Activated CD8-positive, alpha-beta T cell treated with anti-CD3 and anti-CD28 coated beads for 36 hours (primary cell): ENCODE data around the gene BIRC6. TPM values are rescaled to one million over a fixed set of nuclear protein-coding genes. Genes with fewer than 3 reads are reported as not detected.

Experiments used
- ATAC-seq: fragments of 200-7000 bp; cut with Tn5 transposase; one replicate; pipeline ENCODE4 v1.10.0; 2021; ENCODE audit warnings: mild to moderate bottlenecking, moderate library complexity
- CTCF ChIA-PET: fragments of 350-600 bp; sonication (Branson Sonifier 250); formaldehyde crosslinking; loops from one replicate; lab custom pipeline; 2021; ENCODE audit warnings: antibody characterized with exemption; lab: Charles Lee
- POLR2A ChIA-PET: fragments of 350-600 bp; sonication (Branson Sonifier 250); formaldehyde crosslinking; loops from one replicate; lab custom pipeline; 2021; ENCODE audit warnings: antibody characterized with exemption; lab: Charles Lee
- DNase-seq: peaks from one replicate; pipeline ENCODE4 v3.0.0-alpha.2; 2020
- H3K27ac Mint-ChIP-seq: one replicate; pipeline ENCODE4 v1.8.0; 2021; ENCODE audit warnings: mild to moderate bottlenecking, mixed read lengths
- H3K27me3 Mint-ChIP-seq: one replicate; pipeline ENCODE4 v1.8.0; 2021; ENCODE audit warnings: mixed read lengths
- H3K36me3 Mint-ChIP-seq: one replicate; pipeline ENCODE4 v1.8.0; 2021; ENCODE audit warnings: low read depth, mixed read lengths
- H3K4me1 Mint-ChIP-seq: one replicate; pipeline ENCODE4 v1.8.0; 2021; ENCODE audit warnings: low read depth, mixed read lengths
- H3K4me3 Mint-ChIP-seq: one replicate; pipeline ENCODE4 v1.8.0; 2021; ENCODE audit warnings: mild to moderate bottlenecking, moderate library complexity, mixed read lengths
- H3K9me3 Mint-ChIP-seq: one replicate; pipeline ENCODE4 v1.8.0; 2021; ENCODE audit warnings: mixed read lengths
- intact Hi-C: fragments of 100-400 bp; cut with micrococcal nuclease; formaldehyde crosslinking; loops from one replicate; pipeline ENCODE4 v1.10.0; 2022
- total RNA-seq, 2 experiments: library from RNA; stranded (reverse); gene quantifications; one replicate each; pipeline ENCODE4 v1.2.3, GENCODE V29; 2021
- TF ChIP-seq, protein P1 (sequence below): fragments of 200-600 bp; IDR thresholded peaks from one replicate; pipeline ENCODE4 v1.8.0; 2022; ENCODE audit warnings: antibody characterized with exemption, mild to moderate bottlenecking

Gene BIRC6
- total RNA-seq, 2 experiments from 2014 or later, result 68.8 to 69.6 TPM

GRCh38 chr2:32495139-32495538, 138.3 kb downstream of the BIRC6 start:
- H3K27me3 Mint-ChIP-seq, result no peaks in the 10 kb centered on the region
- H3K4me1 Mint-ChIP-seq, result peaks cover 7% of the 10 kb centered on the region
- no peaks in the 10 kb centered on the region for H3K9me3 Mint-ChIP-seq
- intact Hi-C loops, result no loop called here
- no peak overlapping the region for H3K4me3 Mint-ChIP-seq
- no peak overlapping the region for H3K27ac Mint-ChIP-seq
- DNase-seq (no peak), ATAC-seq (no peak)
- ChIA-PET POLR2A (no interaction called here), CTCF (no interaction called here)
- H3K36me3 Mint-ChIP-seq, result peaks cover 17% of the 10 kb centered on the region
- TF ChIP-seq, protein P1, sequence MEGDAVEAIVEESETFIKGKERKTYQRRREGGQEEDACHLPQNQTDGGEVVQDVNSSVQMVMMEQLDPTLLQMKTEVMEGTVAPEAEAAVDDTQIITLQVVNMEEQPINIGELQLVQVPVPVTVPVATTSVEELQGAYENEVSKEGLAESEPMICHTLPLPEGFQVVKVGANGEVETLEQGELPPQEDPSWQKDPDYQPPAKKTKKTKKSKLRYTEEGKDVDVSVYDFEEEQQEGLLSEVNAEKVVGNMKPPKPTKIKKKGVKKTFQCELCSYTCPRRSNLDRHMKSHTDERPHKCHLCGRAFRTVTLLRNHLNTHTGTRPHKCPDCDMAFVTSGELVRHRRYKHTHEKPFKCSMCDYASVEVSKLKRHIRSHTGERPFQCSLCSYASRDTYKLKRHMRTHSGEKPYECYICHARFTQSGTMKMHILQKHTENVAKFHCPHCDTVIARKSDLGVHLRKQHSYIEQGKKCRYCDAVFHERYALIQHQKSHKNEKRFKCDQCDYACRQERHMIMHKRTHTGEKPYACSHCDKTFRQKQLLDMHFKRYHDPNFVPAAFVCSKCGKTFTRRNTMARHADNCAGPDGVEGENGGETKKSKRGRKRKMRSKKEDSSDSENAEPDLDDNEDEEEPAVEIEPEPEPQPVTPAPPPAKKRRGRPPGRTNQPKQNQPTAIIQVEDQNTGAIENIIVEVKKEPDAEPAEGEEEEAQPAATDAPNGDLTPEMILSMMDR, result no peak

GRCh38 chr2:32496662-32497061, 139.8 kb downstream of the BIRC6 start:
- ChIA-PET POLR2A (no interaction called here), CTCF (interaction anchor here (1.0 kb wide), 1 partner anchor 8 kb away, joined by 3 read pairs; no protein-coding TSS in a partner anchor)
- no peak overlapping the region for H3K4me3 Mint-ChIP-seq
- peaks cover 17% of the 10 kb centered on the region for H3K36me3 Mint-ChIP-seq
- DNase-seq (no peak), ATAC-seq (no peak)
- H3K27ac Mint-ChIP-seq, result peak overlapping the region; percentile 38
- no peaks in the 10 kb centered on the region for H3K9me3 Mint-ChIP-seq
- H3K4me1 Mint-ChIP-seq, result peaks cover 4% of the 10 kb centered on the region
- TF ChIP-seq, protein P1, result no peak
- H3K27me3 Mint-ChIP-seq, result no peaks in the 10 kb centered on the region
- intact Hi-C loops, result no loop called here

GRCh38 chr2:32498306-32498705, 141.5 kb downstream of the BIRC6 start:
- TF ChIP-seq, protein P1, result no peak
- H3K9me3 Mint-ChIP-seq, result no peaks in the 10 kb centered on the region
- ChIA-PET POLR2A (interaction anchor here (0.8 to 1.0 kb wide), 2 partner anchors 25 to 459 kb away, joined by 3 read pairs; no protein-coding TSS in a partner anchor), CTCF (no interaction called here)
- no peak overlapping the region for H3K4me3 Mint-ChIP-seq
- ATAC-seq (no peak), DNase-seq (no peak)
- intact Hi-C loops, result no loop called here
- peaks cover 24% of the 10 kb centered on the region for H3K36me3 Mint-ChIP-seq
- no peaks in the 10 kb centered on the region for H3K27me3 Mint-ChIP-seq
- peaks cover 2% of the 10 kb centered on the region for H3K4me1 Mint-ChIP-seq
- H3K27ac Mint-ChIP-seq, result no peak overlapping the region

DNA sequence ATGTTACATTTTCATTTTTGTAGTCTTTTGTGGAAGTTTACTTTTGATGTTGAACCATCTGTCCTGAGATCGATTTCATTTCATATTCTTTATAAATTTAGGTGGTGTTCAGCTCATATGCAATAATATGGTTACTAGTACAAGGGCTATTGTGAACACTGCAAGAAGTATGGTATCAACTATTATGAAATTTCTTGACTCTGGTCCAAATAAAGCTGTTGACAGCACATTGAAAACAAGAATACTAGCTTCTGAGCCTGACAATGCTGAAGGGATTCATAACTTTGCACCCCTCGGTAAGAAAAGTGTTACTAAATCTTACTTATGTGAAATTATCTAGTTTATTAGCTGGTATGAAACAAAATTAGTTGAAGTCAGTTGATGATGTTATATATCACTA, 146.1 kb downstream of the BIRC6 start:
- no peak for ATAC-seq
- no peak for DNase-seq
- TF ChIP-seq, protein P1, result no peak
- no peaks in the 10 kb centered on the region for H3K9me3 Mint-ChIP-seq
- peaks cover 28% of the 10 kb centered on the region for H3K36me3 Mint-ChIP-seq
- ChIA-PET POLR2A (no interaction called here), CTCF (no interaction called here)
- intact Hi-C loops, result no loop called here
- H3K27me3 Mint-ChIP-seq, result no peaks in the 10 kb centered on the region
- no peak overlapping the region for H3K4me3 Mint-ChIP-seq
- no peak overlapping the region for H3K27ac Mint-ChIP-seq
- H3K4me1 Mint-ChIP-seq, result peaks cover 2% of the 10 kb centered on the region

GRCh38 chr2:32504877-32505478, 148.2 kb downstream of the BIRC6 start:
- no peak for ATAC-seq
- intact Hi-C loops, result no loop called here
- Mint-ChIP-seq H3K4me1 (peaks cover 2% of the 10 kb centered on the region), H3K4me3 (no peak overlapping the region), H3K36me3 (peaks cover 26% of the 10 kb centered on the region), H3K27me3 (no peaks in the 10 kb centered on the region), H3K9me3 (no peaks in the 10 kb centered on the region), H3K27ac (no peak overlapping the region)
- TF ChIP-seq, protein P1, result no peak
- ChIA-PET CTCF (interaction anchor here (0.9 to 1.2 kb wide), 2 partner anchors 8 to 12 kb away, joined by 3 to 4 read pairs; no protein-coding TSS in a partner anchor), POLR2A (no interaction called here)
- DNase-seq, result no peak
